Ascending aorta (tissue), 2 donors: ENCODE results near the gene SLC4A5. TPM values are rescaled to one million over a fixed set of nuclear protein-coding genes. Genes with fewer than 3 reads are reported as not detected.

ENCODE experiments used
- DNase-seq, 2 donors: peaks; one replicate each; pipeline ENCODE4 v3.0.0-alpha.2; 2019; ENCODE audit warnings: low spot score in 2 of 2
- H3K27ac ChIP-seq, 2 donors: fragments of 200-600 bp; sonication (generic); one replicate each; pipeline ENCODE4 v1.5.1; 2016 to 2017; ENCODE audit warnings: mild to moderate bottlenecking in 1 of 2
- H3K27me3 ChIP-seq: fragments of 200-600 bp; sonication (generic); one replicate; pipeline ENCODE4 v1.5.1; 2017
- H3K36me3 ChIP-seq, 2 donors: fragments of 200-600 bp; sonication (generic); one replicate each; pipeline ENCODE4 v1.5.1; 2016
- H3K4me1 ChIP-seq, 2 donors: fragments of 200-600 bp; sonication (generic); one replicate each; pipeline ENCODE4 v1.5.1; 2016 to 2017; ENCODE audit warnings: mild to moderate bottlenecking in 1 of 2
- H3K4me3 ChIP-seq, 2 donors: fragments of 200-600 bp; sonication (generic); one replicate each; pipeline ENCODE4 v1.5.1; 2016 to 2017; ENCODE audit warnings: mild to moderate bottlenecking in 1 of 2
- H3K9me3 ChIP-seq, 2 donors: fragments of 200-600 bp; sonication (generic); one replicate each; pipeline ENCODE4 v1.5.1; 2016
- intact Hi-C: fragments of 100-400 bp; cut with DNase I; formaldehyde crosslinking; loops from one replicate; pipeline ENCODE4 v1.15.1; 2023
- total RNA-seq: library from RNA; depleted of rRNA; stranded (reverse); fragments of >200 nt; gene quantifications from one replicate; pipeline ENCODE4 v1.1.0, GENCODE V29; 2016
- TF ChIP-seq, protein P1 (sequence below), 3 experiments: fragments of 200-600 bp in 2 of 3; fragments of 450-650 bp in 1 of 3; sonication (generic) in 2 of 3; IDR thresholded peaks; one replicate each; pipeline ENCODE4 v1.5.1; 2016 to 2019; ENCODE audit warnings: antibody characterized with exemption in 3 of 3, mild to moderate bottlenecking in 1 of 3, moderate library complexity in 1 of 3

Gene SLC4A5
- total RNA-seq, 1 donor from 2014 or later = 0.11 TPM

- Histone ChIP-seq H3K27me3 (no peaks in the 10 kb centered on the region), H3K27ac (peak overlapping the region; percentile 10 to 48), H3K4me3 (no peak overlapping the region), H3K36me3 (no peaks in the 10 kb centered on the region), H3K4me1 (peaks cover 14 to 31% of the 10 kb centered on the region in 2 donors), H3K9me3 (no peaks in the 10 kb centered on the region)
- TF ChIP-seq, protein P1, sequence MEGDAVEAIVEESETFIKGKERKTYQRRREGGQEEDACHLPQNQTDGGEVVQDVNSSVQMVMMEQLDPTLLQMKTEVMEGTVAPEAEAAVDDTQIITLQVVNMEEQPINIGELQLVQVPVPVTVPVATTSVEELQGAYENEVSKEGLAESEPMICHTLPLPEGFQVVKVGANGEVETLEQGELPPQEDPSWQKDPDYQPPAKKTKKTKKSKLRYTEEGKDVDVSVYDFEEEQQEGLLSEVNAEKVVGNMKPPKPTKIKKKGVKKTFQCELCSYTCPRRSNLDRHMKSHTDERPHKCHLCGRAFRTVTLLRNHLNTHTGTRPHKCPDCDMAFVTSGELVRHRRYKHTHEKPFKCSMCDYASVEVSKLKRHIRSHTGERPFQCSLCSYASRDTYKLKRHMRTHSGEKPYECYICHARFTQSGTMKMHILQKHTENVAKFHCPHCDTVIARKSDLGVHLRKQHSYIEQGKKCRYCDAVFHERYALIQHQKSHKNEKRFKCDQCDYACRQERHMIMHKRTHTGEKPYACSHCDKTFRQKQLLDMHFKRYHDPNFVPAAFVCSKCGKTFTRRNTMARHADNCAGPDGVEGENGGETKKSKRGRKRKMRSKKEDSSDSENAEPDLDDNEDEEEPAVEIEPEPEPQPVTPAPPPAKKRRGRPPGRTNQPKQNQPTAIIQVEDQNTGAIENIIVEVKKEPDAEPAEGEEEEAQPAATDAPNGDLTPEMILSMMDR (IDR thresholded peaks at IDR 0.05) = no peak
- DNase-seq = peak in 1 of 2 donors; percentile 18
- intact Hi-C loops = no loop called here
Observed at GRCh38 chr2:74387346-74387745, 44.1 kb upstream of the SLC4A5 start.

DNA sequence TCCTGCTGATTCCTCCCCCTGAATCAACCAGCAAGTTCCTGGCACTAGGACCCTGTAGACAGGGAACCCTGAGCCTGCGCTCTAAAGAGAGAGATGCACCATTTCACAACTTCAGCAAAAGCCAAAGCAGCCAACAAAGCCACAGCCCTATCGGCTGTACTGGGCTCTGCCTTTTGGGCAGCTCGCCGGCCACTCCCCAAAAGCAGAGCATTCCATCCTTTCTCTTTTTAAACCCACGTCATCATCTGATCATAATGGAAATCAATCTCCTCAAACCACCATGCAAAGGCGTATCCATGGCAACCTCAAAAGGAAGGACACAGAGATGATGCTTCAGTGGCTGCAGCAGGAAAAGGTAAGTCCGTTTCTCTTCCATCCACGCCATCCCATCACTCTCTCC is 42.2 kb upstream of the SLC4A5 start:
- TF ChIP-seq, protein P1 (IDR thresholded peaks at IDR 0.05) = no peak
- peaks cover 18 to 41% of the 10 kb centered on the region in 2 donors for H3K4me1 ChIP-seq
- H3K27me3 ChIP-seq = no peaks in the 10 kb centered on the region
- no peaks in the 10 kb centered on the region for H3K36me3 ChIP-seq
- H3K9me3 ChIP-seq = no peaks in the 10 kb centered on the region
- peak in 1 of 2 donors; percentile 60 for DNase-seq
- no peak overlapping the region for H3K4me3 ChIP-seq
- H3K27ac ChIP-seq = peak overlapping the region in 1 of 2 donors; percentile 71
- intact Hi-C loops = no loop called here

DNA sequence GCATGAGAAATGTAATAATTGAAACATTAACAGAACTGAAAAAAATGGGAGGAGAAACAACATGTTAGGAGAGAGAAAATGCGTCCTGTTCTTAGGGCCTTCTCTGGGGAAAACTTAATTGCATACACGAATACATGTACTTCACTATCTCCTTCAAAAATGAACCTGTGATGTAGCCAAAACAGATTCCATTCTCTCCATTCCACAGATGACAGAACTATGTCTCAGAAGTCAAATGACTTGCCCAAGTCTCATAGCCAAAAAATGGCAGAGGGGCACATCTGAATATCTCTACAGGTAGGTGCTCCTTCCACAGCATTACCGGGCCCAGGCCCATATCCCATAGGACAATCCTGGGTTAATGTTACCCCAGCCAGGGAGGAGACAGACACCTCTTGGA is 40.8 kb upstream of the SLC4A5 start:
- no peaks in the 10 kb centered on the region for H3K9me3 ChIP-seq
- H3K36me3 ChIP-seq = no peaks in the 10 kb centered on the region
- H3K27ac ChIP-seq = peak overlapping the region; percentile 44 to 71
- TF ChIP-seq, protein P1 (IDR thresholded peaks at IDR 0.05) = no peak
- peak in 1 of 2 donors; percentile 35 for DNase-seq
- peaks cover 15 to 48% of the 10 kb centered on the region in 2 donors for H3K4me1 ChIP-seq
- H3K27me3 ChIP-seq = no peaks in the 10 kb centered on the region
- intact Hi-C loops = no loop called here
- no peak overlapping the region for H3K4me3 ChIP-seq

- H3K27ac ChIP-seq = peak overlapping the region; percentile 44 to 71
- H3K4me1 ChIP-seq = peaks cover 15 to 48% of the 10 kb centered on the region in 2 donors
- TF ChIP-seq, protein P1 (IDR thresholded peaks at IDR 0.05) = no peak
- H3K36me3 ChIP-seq = peaks cover 0 to under 1% of the 10 kb centered on the region in 2 donors
- no peaks in the 10 kb centered on the region for H3K9me3 ChIP-seq
- H3K4me3 ChIP-seq = no peak overlapping the region
- DNase-seq = peak in 1 of 2 donors; percentile 60
- intact Hi-C loops = no loop called here
- no peaks in the 10 kb centered on the region for H3K27me3 ChIP-seq
Observed at GRCh38 chr2:74383254-74383653, 40.0 kb upstream of the SLC4A5 start.

DNA sequence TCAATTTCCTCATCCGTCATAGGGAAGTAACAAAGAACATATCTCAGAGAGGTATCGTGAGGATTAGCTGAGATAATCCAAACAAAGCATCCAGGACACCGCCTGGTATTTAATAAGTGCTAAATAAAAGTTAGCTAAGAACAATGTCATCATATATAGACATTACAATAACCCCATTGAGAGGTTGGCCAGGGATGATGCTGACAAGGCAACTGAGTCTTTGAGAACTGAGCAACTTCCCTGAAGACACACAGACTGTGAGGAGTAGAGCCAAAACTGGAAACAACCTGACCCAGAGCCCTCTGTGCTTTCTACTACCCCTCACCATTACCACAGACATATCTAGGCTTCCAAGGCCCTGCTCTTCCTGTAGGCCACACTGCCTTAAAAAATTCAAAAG is 38.5 kb upstream of the SLC4A5 start:
- H3K36me3 ChIP-seq = peaks cover 11 to 15% of the 10 kb centered on the region in 2 donors
- no peaks in the 10 kb centered on the region for H3K27me3 ChIP-seq
- TF ChIP-seq, protein P1 (IDR thresholded peaks at IDR 0.05) = no peak
- intact Hi-C loops = no loop called here
- H3K4me1 ChIP-seq = peaks cover 15 to 36% of the 10 kb centered on the region in 2 donors
- peak overlapping the region in 1 of 2 donors; percentile 17 for H3K27ac ChIP-seq
- H3K9me3 ChIP-seq = no peaks in the 10 kb centered on the region
- no peak overlapping the region for H3K4me3 ChIP-seq
- DNase-seq = peak in 1 of 2 donors; percentile 11
